Caco-2 (cell line): ENCODE results near the gene ILDR2. TPM values are rescaled to one million over a fixed set of nuclear protein-coding genes. Genes with fewer than 3 reads are reported as not detected.

ENCODE experiments used
- BruUV-seq: library from RNA; stranded (reverse); fragments of 400-500 nt; replicated peaks from 2 replicates; lab custom pipeline; 2021; lab: Mats Ljungman, UMichigan
- CTCF ChIA-PET: fragments of 300-600 bp; sonication (Branson Sonifier 250); formaldehyde crosslinking; loops from one replicate; lab custom pipeline; 2022; ENCODE audit warnings: antibody characterized with exemption; lab: Charles Lee
- POLR2A ChIA-PET: fragments of 300-600 bp; sonication (Branson Sonifier 250); formaldehyde crosslinking; loops from one replicate; lab custom pipeline; 2022; ENCODE audit warnings: antibody characterized with exemption; lab: Charles Lee
- DNase-seq, 2 experiments: peaks; one replicate each; pipeline versions ENCODE4 v3.0.0 to v3.0.0-alpha.2; 2020 to 2022
- H3K27me3 ChIP-seq: replicated peaks from 2 replicates; pipeline ENCODE4 v1.6.0; 2011; ENCODE audit warnings: low read length; ENCODE audit not compliant: control insufficient read depth, insufficient read depth
- H3K36me3 ChIP-seq: 2 replicates; pipeline ENCODE4 v1.5.1; 2011; ENCODE audit warnings: low read length; ENCODE audit not compliant: control insufficient read depth, insufficient read depth
- H3K4me1 ChIP-seq: fragments of 250-450 bp; sonication (Bioruptor Pico); 2 replicates; pipeline ENCODE4 v1.5.1; 2020; ENCODE audit warnings: mild to moderate bottlenecking
- H3K4me3 ChIP-seq: 2 replicates; pipeline ENCODE4 v1.5.1; 2011; ENCODE audit warnings: low read depth, mild to moderate bottlenecking, control low read depth, low read length
- H3K9me3 ChIP-seq: fragments of 250-450 bp; sonication (Bioruptor Pico); 2 replicates; pipeline ENCODE4 v1.5.1; 2020; ENCODE audit warnings: mild to moderate bottlenecking, moderate library complexity
- H3K27ac Mint-ChIP-seq: one replicate; pipeline ENCODE4 v1.8.0; 2022; ENCODE audit warnings: mixed read lengths; ENCODE audit not compliant: unreplicated experiment
- H3K27me3 Mint-ChIP-seq: one replicate; pipeline ENCODE4 v1.8.0; 2022; ENCODE audit warnings: mixed read lengths; ENCODE audit not compliant: insufficient read depth, unreplicated experiment
- H3K36me3 Mint-ChIP-seq: one replicate; pipeline ENCODE4 v1.8.0; 2022; ENCODE audit warnings: mild to moderate bottlenecking, mixed read lengths; ENCODE audit not compliant: insufficient read depth, unreplicated experiment
- H3K4me1 Mint-ChIP-seq: one replicate; pipeline ENCODE4 v1.8.0; 2022; ENCODE audit warnings: low read depth, mixed read lengths; ENCODE audit not compliant: unreplicated experiment
- H3K4me3 Mint-ChIP-seq: one replicate; pipeline ENCODE4 v1.8.0; 2022; ENCODE audit warnings: mild to moderate bottlenecking, moderate library complexity, mixed read lengths; ENCODE audit not compliant: unreplicated experiment
- H3K9me3 Mint-ChIP-seq: one replicate; pipeline ENCODE4 v1.8.0; 2022; ENCODE audit warnings: mixed read lengths; ENCODE audit not compliant: unreplicated experiment
- CTCF ChIP-seq, 2 experiments: fragments of 200-600 bp in 1 of 2; IDR thresholded peaks; 1 replicate in 1 of 2; 2 replicates in 1 of 2; pipeline versions ENCODE4 v1.5.1 to v1.8.0; 2011 to 2022; ENCODE audit warnings: antibody characterized with exemption in 1 of 2, control low read depth in 1 of 2, inconsistent platforms in 1 of 2, low read depth in 1 of 2, low read length in 1 of 2, mild to moderate bottlenecking in 1 of 2, moderate library complexity in 1 of 2; ENCODE audit not compliant: insufficient read depth in 1 of 2, severe bottlenecking in 1 of 2, unreplicated experiment in 1 of 2
- intact Hi-C: fragments of 100-400 bp; cut with micrococcal nuclease; formaldehyde crosslinking; loops from one replicate; pipeline ENCODE4 v1.10.0; 2022; ENCODE audit not compliant: unreplicated experiment
- total RNA-seq: library from RNA; stranded (reverse); gene quantifications from 2 replicates; pipeline ENCODE4 v1.2.3, GENCODE V29; 2022

The ILDR2 gene
- total RNA-seq, 1 experiment from 2014 or later = 0.98 TPM

GRCh38 chr1:166915042-166915441 lies 60.3 kb downstream of the ILDR2 start:
- no TSS peak for BruUV-seq
- intact Hi-C loops = no loop called here
- Mint-ChIP-seq H3K36me3 (no peaks in the 10 kb centered on the region), H3K27ac (no peak overlapping the region), H3K4me3 (no peak overlapping the region), H3K4me1 (no peaks in the 10 kb centered on the region), H3K27me3 (peaks cover 18% of the 10 kb centered on the region), H3K9me3 (peaks cover 11% of the 10 kb centered on the region)
- Histone ChIP-seq H3K36me3 (no peaks in the 10 kb centered on the region), H3K9me3 (peaks cover 5% of the 10 kb centered on the region), H3K27me3 (no peaks in the 10 kb centered on the region), H3K4me3 (no peak overlapping the region), H3K4me1 (no peaks in the 10 kb centered on the region)
- no peak for DNase-seq
- CTCF ChIA-PET = no interaction called here
- no peak for TF ChIP-seq CTCF (IDR thresholded peaks at IDR 0.05; ENCODE audit: insufficient read depth in 1 of 2, low read depth in 1 of 2, low read length in 1 of 2, severe bottlenecking in 1 of 2, unreplicated experiment in 1 of 2)
- POLR2A ChIA-PET = no interaction called here

- Histone ChIP-seq H3K4me1 (no peaks in the 10 kb centered on the region), H3K9me3 (peaks cover 5% of the 10 kb centered on the region), H3K27me3 (no peaks in the 10 kb centered on the region), H3K36me3 (no peaks in the 10 kb centered on the region), H3K4me3 (no peak overlapping the region)
- Mint-ChIP-seq H3K27me3 (peaks cover 18% of the 10 kb centered on the region), H3K9me3 (peaks cover 11% of the 10 kb centered on the region), H3K4me3 (no peak overlapping the region), H3K36me3 (no peaks in the 10 kb centered on the region), H3K4me1 (no peaks in the 10 kb centered on the region), H3K27ac (no peak overlapping the region)
- intact Hi-C loops = no loop called here
- no peak for DNase-seq
- CTCF ChIA-PET = interaction anchor here (1.0 kb wide), 1 partner anchor 143 kb away, joined by 3 read pairs; no protein-coding TSS in a partner anchor
- BruUV-seq = no TSS peak
- no peak for TF ChIP-seq CTCF (IDR thresholded peaks at IDR 0.05; ENCODE audit: insufficient read depth in 1 of 2, low read depth in 1 of 2, low read length in 1 of 2, severe bottlenecking in 1 of 2, unreplicated experiment in 1 of 2)
- POLR2A ChIA-PET = no interaction called here
These were observed 61.2 kb downstream of the ILDR2 start for GRCh38 chr1:166914111-166914510.

GRCh38 chr1:166911624-166912023 lies 63.7 kb downstream of the ILDR2 start:
- H3K9me3 ChIP-seq = peaks cover 5% of the 10 kb centered on the region
- H3K4me1 ChIP-seq = no peaks in the 10 kb centered on the region
- CTCF ChIA-PET = no interaction called here

More at GRCh38 chr1:166911624-166912023, 63.7 kb downstream of the ILDR2 start:
- H3K4me3 Mint-ChIP-seq = no peak overlapping the region
- intact Hi-C loops = loop anchor here (2.0 kb wide), 2 partner anchors 63 to 309 kb away; partner anchors contain the start of genes ILDR2 and POU2F1
- no peaks in the 10 kb centered on the region for H3K27me3 ChIP-seq
- BruUV-seq = no TSS peak
- H3K4me3 ChIP-seq = no peak overlapping the region
- H3K27ac Mint-ChIP-seq = no peak overlapping the region
- no peaks in the 10 kb centered on the region for H3K36me3 Mint-ChIP-seq
- H3K9me3 Mint-ChIP-seq = peaks cover 11% of the 10 kb centered on the region
- DNase-seq = no peak
- peaks cover 7% of the 10 kb centered on the region for H3K27me3 Mint-ChIP-seq
- no peaks in the 10 kb centered on the region for H3K36me3 ChIP-seq
- H3K4me1 Mint-ChIP-seq = no peaks in the 10 kb centered on the region
- POLR2A ChIA-PET = no interaction called here
- TF ChIP-seq CTCF (IDR thresholded peaks at IDR 0.05; ENCODE audit: insufficient read depth in 1 of 2, low read depth in 1 of 2, low read length in 1 of 2, severe bottlenecking in 1 of 2, unreplicated experiment in 1 of 2) = no peak
